ENCODE results near the gene LEPR. TPM values are rescaled to one million over a fixed set of nuclear protein-coding genes. Genes with fewer than 3 reads are reported as not detected.
"Not testable (repeated sequence)": the region's sequence is repeated elsewhere in the genome, so short reads cannot be mapped to it uniquely, and the experiment has no call there.

Gene LEPR
- 1.1 and 1.4 TPM in 2 replicates for total RNA-seq

DNA sequence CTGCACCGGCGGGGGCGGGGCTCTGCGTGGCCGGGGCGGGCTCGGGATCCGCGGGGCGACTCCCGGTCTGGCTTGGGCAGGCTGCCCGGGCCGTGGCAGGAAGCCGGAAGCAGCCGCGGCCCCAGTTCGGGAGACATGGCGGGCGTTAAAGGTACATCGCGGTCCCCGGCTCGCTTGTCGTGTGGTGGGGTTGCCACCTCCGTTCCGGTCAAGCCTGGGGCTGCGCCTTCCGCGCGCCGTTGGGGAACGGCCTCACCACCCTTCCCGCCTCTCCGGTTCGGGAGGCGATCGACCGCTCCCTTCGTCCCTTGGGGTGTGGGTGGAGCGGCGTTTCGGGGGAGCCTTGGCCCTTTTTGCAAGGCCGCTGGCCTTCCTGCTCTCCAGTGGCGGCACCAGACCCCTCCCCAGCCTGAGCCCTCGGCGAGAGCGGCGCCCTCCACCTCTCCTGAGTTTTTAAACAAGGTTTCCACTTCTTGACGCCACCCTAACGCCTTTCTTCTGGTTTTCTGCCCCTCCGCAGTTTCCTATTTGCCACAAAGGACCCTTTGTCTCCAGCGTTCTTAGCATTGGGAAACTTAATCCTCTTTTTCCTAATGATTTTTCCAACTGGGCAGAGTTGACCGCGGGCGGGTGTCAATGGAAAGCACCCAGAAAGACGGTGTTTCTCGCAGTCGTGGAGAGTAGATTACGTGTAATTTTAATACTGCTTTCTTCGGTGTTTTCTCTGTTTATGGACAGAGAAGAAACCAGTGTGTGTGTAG lies at the start of gene LEPR, which contains the start of gene LEPROT:
LEPR (plus strand) TSS at position 79 of the 761 bp plus-strand sequence. CDS start 144,898 bp downstream, outside the sequence.
LEPROT (plus strand) TSS at position 79 of the 761 bp plus-strand sequence; CDS start at position 136, 57 bp downstream.
- intact Hi-C loops (cut with micrococcal nuclease), result loop anchor here (1.0 to 10.0 kb wide), 12 partner anchors 27 to 1504 kb away; partner anchors contain the start of genes AK4, DNAI4, DNAJC6 and JAK1
- no peak for DNase-seq (ENCODE audit: low spot score)
- Mint-ChIP-seq H3K4me3 (no peak within 1 kb of the TSS), H3K27ac (peak within 1 kb of the TSS; percentile 90), H3K9me3 (no peaks in the 10 kb centered on the region), H3K27me3 (ENCODE audit: insufficient read depth) (peaks cover 5% of the 10 kb centered on the region), H3K36me3 (ENCODE audit: low read depth) (peaks cover 12% of the 10 kb centered on the region), H3K4me1 (ENCODE audit: low read depth) (peaks cover 39% of the 10 kb centered on the region)

DNA sequence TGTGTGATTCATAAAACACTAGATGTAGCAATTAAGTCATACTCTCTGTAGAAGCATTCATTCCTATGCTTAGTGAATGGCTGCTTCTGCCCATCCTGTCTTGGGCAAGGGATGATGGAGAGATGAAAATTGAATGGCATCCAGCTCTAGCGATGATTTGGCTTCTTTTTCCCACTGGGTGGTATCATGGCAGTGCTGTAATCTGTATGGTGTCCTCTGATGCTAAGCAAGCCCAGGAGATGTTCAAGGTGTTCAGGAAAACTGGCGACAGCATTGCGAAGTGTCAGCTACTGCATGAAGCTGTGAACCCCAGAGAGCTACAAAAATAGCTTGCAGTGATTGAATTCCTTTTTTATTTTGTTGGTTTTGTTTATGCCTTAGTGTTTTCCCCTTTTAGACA lies 48.9 kb upstream of the LEPR start:
- intact Hi-C loops (cut with micrococcal nuclease), result no loop called here
- Mint-ChIP-seq H3K9me3 (no peaks in the 10 kb centered on the region), H3K4me1 (ENCODE audit: low read depth) (peaks cover 10% of the 10 kb centered on the region)

GRCh38 chr1:65372557-65372956 lies 47.9 kb upstream of the LEPR start:
- intact Hi-C loops (cut with micrococcal nuclease), result no loop called here
- Mint-ChIP-seq H3K4me3 (no peak overlapping the region), H3K27me3 (ENCODE audit: insufficient read depth) (peaks cover 15% of the 10 kb centered on the region), H3K27ac (no peak overlapping the region), H3K4me1 (ENCODE audit: low read depth) (peaks cover 10% of the 10 kb centered on the region), H3K36me3 (ENCODE audit: low read depth) (peaks cover 7% of the 10 kb centered on the region), H3K9me3 (no peaks in the 10 kb centered on the region)
- DNase-seq (ENCODE audit: low spot score), result no peak

More for the DNA sequence above, 48.9 kb upstream of the LEPR start:
- Mint-ChIP-seq H3K27me3 (ENCODE audit: insufficient read depth) (peaks cover 15% of the 10 kb centered on the region), H3K36me3 (ENCODE audit: low read depth) (peaks cover 7% of the 10 kb centered on the region), H3K27ac (no peak overlapping the region), H3K4me3 (no peak overlapping the region)
- DNase-seq (ENCODE audit: low spot score), result no peak

- peaks cover 4% of the 10 kb centered on the region for H3K4me1 Mint-ChIP-seq (ENCODE audit: low read depth)
- peaks cover 4% of the 10 kb centered on the region for H3K9me3 Mint-ChIP-seq
- peaks cover 1% of the 10 kb centered on the region for H3K27me3 Mint-ChIP-seq (ENCODE audit: insufficient read depth)
- DNase-seq (ENCODE audit: low spot score), result no peak
- H3K27ac Mint-ChIP-seq, result no peak overlapping the region
- H3K36me3 Mint-ChIP-seq (ENCODE audit: low read depth), result peaks cover 13% of the 10 kb centered on the region
- intact Hi-C loops (cut with micrococcal nuclease), result no loop called here
- no peak overlapping the region for H3K4me3 Mint-ChIP-seq
Measured at GRCh38 chr1:65377496-65378246, 42.8 kb upstream of the LEPR start.

DNA sequence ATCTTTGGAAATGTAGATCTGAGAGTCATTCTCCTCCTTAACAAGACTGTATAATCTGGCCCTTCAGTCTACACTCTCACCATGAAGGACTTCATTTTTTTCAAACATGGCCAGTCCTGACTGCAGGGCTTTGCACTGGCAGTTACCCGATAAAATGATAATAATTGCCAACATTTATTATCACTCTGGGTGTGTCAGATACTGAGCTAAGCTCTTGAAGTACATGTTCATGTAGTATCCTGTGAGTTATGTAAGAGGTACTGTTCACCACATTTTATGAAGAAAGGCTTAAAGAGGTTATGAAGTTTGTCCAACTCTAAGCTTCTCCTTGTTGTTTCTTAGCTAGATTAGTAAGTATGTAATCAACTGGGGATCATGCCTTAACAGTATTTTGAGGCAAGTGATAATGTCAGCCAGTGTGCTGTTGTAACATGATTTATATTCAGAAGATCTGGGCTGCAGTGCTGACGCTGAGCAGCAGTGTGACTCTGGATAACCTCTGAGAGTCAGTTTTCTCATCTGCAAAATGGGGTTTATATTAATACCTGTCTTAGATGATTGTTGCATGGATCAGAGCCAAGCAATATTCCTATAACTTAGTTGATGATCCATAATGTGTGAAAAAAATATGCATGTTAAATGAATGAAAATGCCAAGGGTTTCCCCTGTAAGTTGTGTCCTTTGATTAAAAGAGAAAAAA lies 42.1 kb upstream of the LEPR start:
- peaks cover 4% of the 10 kb centered on the region for H3K9me3 Mint-ChIP-seq
- no peak overlapping the region for H3K4me3 Mint-ChIP-seq
- H3K36me3 Mint-ChIP-seq (ENCODE audit: low read depth), result peaks cover 15% of the 10 kb centered on the region
- intact Hi-C loops (cut with micrococcal nuclease), result no loop called here
- no peak for DNase-seq (ENCODE audit: low spot score)
- H3K27ac Mint-ChIP-seq, result no peak overlapping the region
- no peaks in the 10 kb centered on the region for H3K4me1 Mint-ChIP-seq (ENCODE audit: low read depth)
- peaks cover 1% of the 10 kb centered on the region for H3K27me3 Mint-ChIP-seq (ENCODE audit: insufficient read depth)

DNA sequence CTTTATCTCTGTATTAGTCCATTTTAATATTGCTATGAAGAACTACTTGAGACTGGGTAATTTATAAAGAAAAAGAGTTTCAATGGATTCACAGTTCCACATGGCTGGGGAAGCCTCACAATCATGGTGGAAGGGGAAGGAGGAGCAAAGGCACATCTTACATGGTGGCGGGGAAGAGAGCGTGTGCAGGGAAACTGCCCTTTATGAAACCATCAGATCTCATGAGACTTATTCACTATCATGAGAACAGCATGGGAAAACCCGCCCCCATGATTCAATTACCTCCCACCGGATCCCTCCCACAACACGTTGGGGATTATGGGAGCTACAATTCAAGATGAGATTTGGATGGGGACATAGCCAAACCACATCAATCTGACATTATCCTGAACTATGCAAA lies 36.0 kb upstream of the LEPR start:
- H3K27me3 Mint-ChIP-seq (ENCODE audit: insufficient read depth); H3K27ac Mint-ChIP-seq; intact Hi-C loops (cut with micrococcal nuclease): not testable (repeated sequence)

GRCh38 chr1:65386439-65386838 lies 34.0 kb upstream of the LEPR start:
- peaks cover 5% of the 10 kb centered on the region for H3K9me3 Mint-ChIP-seq
- intact Hi-C loops (cut with micrococcal nuclease), result no loop called here
- peaks cover 29% of the 10 kb centered on the region for H3K4me1 Mint-ChIP-seq (ENCODE audit: low read depth)
- DNase-seq (ENCODE audit: low spot score), result no peak
- H3K27me3 Mint-ChIP-seq (ENCODE audit: insufficient read depth), result no peaks in the 10 kb centered on the region
- H3K27ac Mint-ChIP-seq, result no peak overlapping the region
- H3K4me3 Mint-ChIP-seq, result no peak overlapping the region
- peaks cover 29% of the 10 kb centered on the region for H3K36me3 Mint-ChIP-seq (ENCODE audit: low read depth)

More for the DNA sequence above, 36.0 kb upstream of the LEPR start:
- Mint-ChIP-seq H3K4me1 (ENCODE audit: low read depth) (peaks cover 11% of the 10 kb centered on the region), H3K36me3 (ENCODE audit: low read depth) (peaks cover 21% of the 10 kb centered on the region)
- not testable (repeated sequence) for H3K9me3 Mint-ChIP-seq; H3K4me3 Mint-ChIP-seq; DNase-seq (ENCODE audit: low spot score)

DNA sequence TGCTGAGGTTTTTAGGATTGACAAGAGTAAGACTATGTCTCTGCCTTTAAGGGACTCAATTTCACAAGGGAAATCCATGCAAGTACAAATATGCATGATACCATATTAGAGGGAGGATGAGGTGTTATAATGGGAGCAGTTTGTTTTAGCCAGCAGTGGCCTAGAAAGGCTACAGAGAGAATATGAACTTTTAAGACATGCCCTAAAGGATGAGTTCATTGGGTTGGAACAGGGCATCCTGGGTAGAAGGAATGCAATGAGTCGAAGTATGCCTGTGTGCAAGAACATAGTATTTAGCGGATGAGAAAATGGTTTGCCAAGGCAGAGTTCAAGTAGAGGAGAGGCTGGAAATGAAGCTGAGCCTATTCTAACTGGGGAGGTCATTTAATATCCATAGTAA lies 32.6 kb upstream of the LEPR start:
- Mint-ChIP-seq H3K4me1 (ENCODE audit: low read depth) (peaks cover 41% of the 10 kb centered on the region), H3K36me3 (ENCODE audit: low read depth) (peaks cover 31% of the 10 kb centered on the region), H3K27me3 (ENCODE audit: insufficient read depth) (no peaks in the 10 kb centered on the region), H3K4me3 (no peak overlapping the region), H3K27ac (no peak overlapping the region), H3K9me3 (peaks cover 5% of the 10 kb centered on the region)
- DNase-seq (ENCODE audit: low spot score), result no peak
- intact Hi-C loops (cut with micrococcal nuclease), result no loop called here

- Mint-ChIP-seq H3K36me3 (ENCODE audit: low read depth) (peaks cover 31% of the 10 kb centered on the region), H3K9me3 (peaks cover 4% of the 10 kb centered on the region), H3K27ac (peak overlapping the region; percentile 59), H3K4me3 (no peak overlapping the region), H3K27me3 (ENCODE audit: insufficient read depth) (no peaks in the 10 kb centered on the region), H3K4me1 (ENCODE audit: low read depth) (peaks cover 53% of the 10 kb centered on the region)
- intact Hi-C loops (cut with micrococcal nuclease), result no loop called here
- DNase-seq (ENCODE audit: low spot score), result no peak
Measured at GRCh38 chr1:65388908-65389695, 31.4 kb upstream of the LEPR start.

DNA sequence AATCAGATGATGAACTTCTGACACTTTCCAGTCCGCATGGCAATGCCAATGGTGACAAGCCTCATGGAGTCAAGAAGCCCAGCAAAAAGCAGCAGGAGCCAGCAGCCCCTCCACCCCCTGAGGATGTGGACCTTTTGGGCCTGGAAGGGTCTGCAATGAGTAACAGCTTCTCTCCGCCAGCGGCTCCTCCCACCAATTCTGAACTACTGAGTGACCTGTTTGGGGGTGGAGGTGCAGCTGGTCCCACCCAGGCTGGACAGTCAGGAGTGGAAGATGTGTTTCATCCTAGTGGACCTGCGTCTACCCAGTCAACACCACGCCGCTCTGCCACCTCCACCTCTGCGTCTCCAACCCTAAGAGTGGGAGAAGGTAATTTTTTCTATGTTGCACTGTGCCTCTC lies 28.0 kb upstream of the LEPR start:
- H3K27me3 Mint-ChIP-seq (ENCODE audit: insufficient read depth), result no peaks in the 10 kb centered on the region
- H3K27ac Mint-ChIP-seq, result peak overlapping the region; percentile 42
- peaks cover 28% of the 10 kb centered on the region for H3K36me3 Mint-ChIP-seq (ENCODE audit: low read depth)
- peaks cover 87% of the 10 kb centered on the region for H3K4me1 Mint-ChIP-seq (ENCODE audit: low read depth)
- intact Hi-C loops (cut with micrococcal nuclease), result loop anchor here (2.0 to 10.0 kb wide), 13 partner anchors 40 to 1782 kb away; partner anchors contain the start of genes AK4, DNAI4, DNAJC6 and JAK1
- H3K4me3 Mint-ChIP-seq, result no peak overlapping the region
- H3K9me3 Mint-ChIP-seq, result no peaks in the 10 kb centered on the region
- DNase-seq (ENCODE audit: low spot score), result no peak

DNA sequence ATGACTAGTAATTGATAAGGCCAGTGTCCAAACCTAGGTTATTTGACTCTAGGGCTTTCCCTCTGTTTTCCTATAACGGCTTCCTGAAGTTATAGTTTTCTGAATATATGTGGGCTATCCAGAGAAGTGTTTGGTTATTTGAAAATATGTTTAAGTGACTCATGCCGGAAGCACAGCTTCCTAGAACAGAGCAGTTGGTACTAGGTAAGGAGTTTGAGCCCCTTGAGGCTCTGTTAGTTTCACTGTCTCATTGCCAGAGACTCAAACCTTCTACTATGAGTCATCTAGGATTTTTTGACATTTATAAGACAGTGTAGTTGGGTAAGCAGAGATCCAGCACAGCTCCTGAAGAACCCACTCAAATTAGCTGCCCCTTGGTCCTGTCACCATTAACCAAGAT lies 27.1 kb upstream of the LEPR start:
- H3K27me3 Mint-ChIP-seq (ENCODE audit: insufficient read depth), result no peaks in the 10 kb centered on the region
- peak overlapping the region; percentile 35 for H3K4me3 Mint-ChIP-seq
- peaks cover 96% of the 10 kb centered on the region for H3K4me1 Mint-ChIP-seq (ENCODE audit: low read depth)
- H3K36me3 Mint-ChIP-seq (ENCODE audit: low read depth), result peaks cover 29% of the 10 kb centered on the region
- peak; percentile 30 for DNase-seq (ENCODE audit: low spot score)
- intact Hi-C loops (cut with micrococcal nuclease), result loop anchor here (1.0 to 10.0 kb wide), 19 partner anchors 27 to 1781 kb away; partner anchors contain the start of genes AK4, DNAI4, DNAJC6 and JAK1
- H3K9me3 Mint-ChIP-seq, result no peaks in the 10 kb centered on the region
- peak overlapping the region; percentile 70 for H3K27ac Mint-ChIP-seq

- Mint-ChIP-seq H3K9me3 (no peaks in the 10 kb centered on the region), H3K4me3 (peak overlapping the region; percentile 35), H3K27me3 (ENCODE audit: insufficient read depth) (no peaks in the 10 kb centered on the region), H3K4me1 (ENCODE audit: low read depth) (peaks cover 93% of the 10 kb centered on the region), H3K27ac (peak overlapping the region; percentile 70), H3K36me3 (ENCODE audit: low read depth) (peaks cover 29% of the 10 kb centered on the region)
- DNase-seq (ENCODE audit: low spot score), result no peak
- intact Hi-C loops (cut with micrococcal nuclease), result loop anchor here (1.0 to 10.0 kb wide), 19 partner anchors 26 to 1781 kb away; partner anchors contain the start of genes AK4, DNAI4, DNAJC6 and JAK1
Measured at GRCh38 chr1:65393928-65394327, 26.5 kb upstream of the LEPR start.
